Measurements from ENCODE around the gene OR13G1.

The OR13G1 gene

GRCh38 chr1:247701338-247701737 lies 21.8 kb upstream of the OR13G1 start:
- H3K4me3 ChIP-seq (ENCODE audit: low read depth in 1 of 2, low read length in 2 of 2) = no peak overlapping the region
- no peaks in the 10 kb centered on the region for H4K20me1 ChIP-seq (ENCODE audit: insufficient read depth, low read length)
- no peaks in the 10 kb centered on the region for H3K9me3 ChIP-seq (ENCODE audit: insufficient read depth, low read length, severe bottlenecking)
- TF ChIP-seq CTCF (IDR thresholded peaks at IDR 0.05; ENCODE audit: borderline replicate concordance, extremely low read depth, low read length, poor library complexity, severe bottlenecking) (no peak), EZH2 (IDR thresholded peaks at IDR 0.05; ENCODE audit: borderline replicate concordance, low read depth, low read length, severe bottlenecking) (no peak)
- H3K4me1 ChIP-seq (ENCODE audit: insufficient read depth, low read length) = no peaks in the 10 kb centered on the region
- no peaks in the 10 kb centered on the region for H3K36me3 ChIP-seq (ENCODE audit: insufficient read depth, low read length)
- no peak overlapping the region for H3K27ac ChIP-seq (ENCODE audit: low read length)
- no peak overlapping the region for H2AFZ ChIP-seq (ENCODE audit: low read depth, low read length)
- no peak for DNase-seq
- no peak for ATAC-seq (ENCODE audit: insufficient read depth, low read depth)
- H3K27me3 ChIP-seq (ENCODE audit: insufficient read depth, low read length, poor library complexity) = no peaks in the 10 kb centered on the region
- H3K9ac ChIP-seq (ENCODE audit: low read depth, low read length) = no peak overlapping the region
- no peaks in the 10 kb centered on the region for H3K79me2 ChIP-seq (ENCODE audit: insufficient read depth, low read length)
- H3K4me2 ChIP-seq (ENCODE audit: insufficient read depth, low read length) = no peak overlapping the region

- Histone ChIP-seq H4K20me1 (ENCODE audit: insufficient read depth, low read length) (no peaks in the 10 kb centered on the region), H3K9me3 (ENCODE audit: insufficient read depth, low read length, severe bottlenecking) (no peaks in the 10 kb centered on the region), H3K36me3 (ENCODE audit: insufficient read depth, low read length) (no peaks in the 10 kb centered on the region), H3K4me3 (ENCODE audit: low read depth in 1 of 2, low read length in 2 of 2) (no peak overlapping the region), H3K27me3 (ENCODE audit: insufficient read depth, low read length, poor library complexity) (no peaks in the 10 kb centered on the region), H3K79me2 (ENCODE audit: insufficient read depth, low read length) (no peaks in the 10 kb centered on the region), H3K27ac (ENCODE audit: low read length) (no peak overlapping the region), H3K9ac (ENCODE audit: low read depth, low read length) (no peak overlapping the region), H3K4me1 (ENCODE audit: insufficient read depth, low read length) (no peaks in the 10 kb centered on the region), H3K4me2 (ENCODE audit: insufficient read depth, low read length) (no peak overlapping the region), H2AFZ (ENCODE audit: low read depth, low read length) (no peak overlapping the region)
- peak; percentile 88 for ATAC-seq (ENCODE audit: insufficient read depth, low read depth)
- peak; percentile 53 for DNase-seq
- TF ChIP-seq CTCF (IDR thresholded peaks at IDR 0.05; ENCODE audit: borderline replicate concordance, extremely low read depth, low read length, poor library complexity, severe bottlenecking) = peak; percentile 93
- no peak for TF ChIP-seq EZH2 (IDR thresholded peaks at IDR 0.05; ENCODE audit: borderline replicate concordance, low read depth, low read length, severe bottlenecking)
These were observed 1.9 kb upstream of the OR13G1 start for GRCh38 chr1:247681288-247681897.

GRCh38 chr1:247680171-247680570 lies 632 bp upstream of the OR13G1 start:
- no peaks in the 10 kb centered on the region for H3K9me3 ChIP-seq (ENCODE audit: insufficient read depth, low read length, severe bottlenecking)
- H2AFZ ChIP-seq (ENCODE audit: low read depth, low read length) = no peak overlapping the region
- TF ChIP-seq CTCF (IDR thresholded peaks at IDR 0.05; ENCODE audit: borderline replicate concordance, extremely low read depth, low read length, poor library complexity, severe bottlenecking) = no peak
- H3K36me3 ChIP-seq (ENCODE audit: insufficient read depth, low read length) = no peaks in the 10 kb centered on the region
- H3K27me3 ChIP-seq (ENCODE audit: insufficient read depth, low read length, poor library complexity) = no peaks in the 10 kb centered on the region
- no peaks in the 10 kb centered on the region for H3K4me1 ChIP-seq (ENCODE audit: insufficient read depth, low read length)
- H3K4me3 ChIP-seq (ENCODE audit: low read depth in 1 of 2, low read length in 2 of 2) = no peak overlapping the region
- no peak overlapping the region for H3K4me2 ChIP-seq (ENCODE audit: insufficient read depth, low read length)
- H3K79me2 ChIP-seq (ENCODE audit: insufficient read depth, low read length) = no peaks in the 10 kb centered on the region
- DNase-seq (no peak), ATAC-seq (ENCODE audit: insufficient read depth, low read depth) (no peak)
- H3K9ac ChIP-seq (ENCODE audit: low read depth, low read length) = no peak overlapping the region
- no peaks in the 10 kb centered on the region for H4K20me1 ChIP-seq (ENCODE audit: insufficient read depth, low read length)
- no peak overlapping the region for H3K27ac ChIP-seq (ENCODE audit: low read length)

GRCh38 chr1:247669225-247669624 lies 10.3 kb downstream of the OR13G1 start:
- ATAC-seq (ENCODE audit: insufficient read depth, low read depth) = no peak
- Histone ChIP-seq H3K4me3 (ENCODE audit: low read depth in 1 of 2, low read length in 2 of 2) (no peak overlapping the region), H3K9me3 (ENCODE audit: insufficient read depth, low read length, severe bottlenecking) (no peaks in the 10 kb centered on the region), H3K4me1 (ENCODE audit: insufficient read depth, low read length) (no peaks in the 10 kb centered on the region), H3K27me3 (ENCODE audit: insufficient read depth, low read length, poor library complexity) (no peaks in the 10 kb centered on the region), H3K27ac (ENCODE audit: low read length) (no peak overlapping the region), H3K79me2 (ENCODE audit: insufficient read depth, low read length) (no peaks in the 10 kb centered on the region), H4K20me1 (ENCODE audit: insufficient read depth, low read length) (no peaks in the 10 kb centered on the region), H3K4me2 (ENCODE audit: insufficient read depth, low read length) (no peak overlapping the region), H3K36me3 (ENCODE audit: insufficient read depth, low read length) (no peaks in the 10 kb centered on the region), H2AFZ (ENCODE audit: low read depth, low read length) (no peak overlapping the region), H3K9ac (ENCODE audit: low read depth, low read length) (no peak overlapping the region)
- TF ChIP-seq EZH2 (IDR thresholded peaks at IDR 0.05; ENCODE audit: borderline replicate concordance, low read depth, low read length, severe bottlenecking) (no peak), CTCF (IDR thresholded peaks at IDR 0.05; ENCODE audit: borderline replicate concordance, extremely low read depth, low read length, poor library complexity, severe bottlenecking) (no peak)
- DNase-seq = no peak

Data from DND-41 (cell line).